K562 (cell line): ENCODE measurements around the gene PCBP3. TPM values are rescaled to one million over a fixed set of nuclear protein-coding genes. Genes with fewer than 3 reads are reported as not detected.

Experiments used
- ATAC-seq: fragments of 200-7000 bp; cut with Tn5 transposase; 3 replicates; pipeline ENCODE4 v1.9.1; 2020; ENCODE audit warnings: moderate library complexity
- BruUV-seq: library from RNA; stranded (reverse); fragments of 400-500 nt; replicated peaks from 2 replicates; lab custom pipeline; 2021; lab: Mats Ljungman, UMichigan
- CTCF ChIA-PET: fragments of 300-600 bp; formaldehyde crosslinking; extraction: SDS; loops from one replicate; lab custom pipeline; 2021; ENCODE audit warnings: low intra/inter-chr PET ratio; lab: Yijun Ruan, JAX
- POLR2A ChIA-PET: fragments of 300-600, 350-650 bp; sonication (Branson Sonifier 250); formaldehyde crosslinking; extraction: SDS; loops from one replicate; lab custom pipeline; 2021; ENCODE audit warnings: antibody characterized with exemption, inconsistent platforms; lab: Yijun Ruan, JAX
- DNase-seq, 4 experiments: peaks; one replicate each; pipeline versions ENCODE4 v3.0.0 to v3.0.0-alpha.2; 2011 to 2018; ENCODE audit warnings: low spot score in 3 of 4, mixed read lengths in 3 of 4; ENCODE audit errors: extremely low read depth in 1 of 4
- FAIRE-seq: peaks from 2 replicates; lab custom pipeline; 2011; peaks lifted over from hg19 to GRCh38; lab: Jason Lieb, UNC
- H2AFZ ChIP-seq: 2 replicates; pipeline ENCODE4 v1.6.0; 2011; ENCODE audit warnings: low read depth, low read length, control low read depth, inconsistent platforms
- H3K27ac ChIP-seq: fragments of 200-600 bp; 3 replicates; pipeline ENCODE4 v1.8.0; 2011; ENCODE audit warnings: low read depth, mild to moderate bottlenecking, control low read depth, inconsistent platforms, low read length, moderate library complexity, mixed read lengths; ENCODE audit errors: extremely low read depth
- H3K27me3 ChIP-seq, 2 experiments: fragments of 300-600 bp in 1 of 2; 2 replicates in 1 of 2; 3 replicates in 1 of 2; pipeline versions ENCODE4 v1.6.0 to v1.8.0; 2011; ENCODE audit warnings: inconsistent platforms in 2 of 2, low read length in 2 of 2, mild to moderate bottlenecking in 1 of 2, mixed read lengths in 1 of 2, moderate library complexity in 1 of 2; ENCODE audit not compliant: control insufficient read depth in 2 of 2, insufficient read depth in 2 of 2
- H3K36me3 ChIP-seq: fragments of 300-600 bp; 3 replicates; pipeline ENCODE4 v1.8.0; 2011; ENCODE audit warnings: mild to moderate bottlenecking, low read length, inconsistent platforms; ENCODE audit not compliant: control insufficient read depth, insufficient read depth
- H3K4me1 ChIP-seq, 2 experiments: fragments of 200-600 bp in 1 of 2; replicated peaks in 1 of 2; 2 replicates in 1 of 2; 3 replicates in 1 of 2; pipeline versions ENCODE4 v1.5.1 to v1.8.0; 2011; ENCODE audit warnings: inconsistent platforms in 2 of 2, low read length in 2 of 2, mild to moderate bottlenecking in 1 of 2, mixed read lengths in 1 of 2, moderate library complexity in 1 of 2; ENCODE audit not compliant: control insufficient read depth in 2 of 2, insufficient read depth in 2 of 2
- H3K4me2 ChIP-seq: 2 replicates; pipeline ENCODE4 v1.6.1; 2011; ENCODE audit warnings: low read length, control low read depth, inconsistent platforms, mixed read lengths; ENCODE audit not compliant: insufficient read depth
- H3K4me3 ChIP-seq: fragments of 200-600 bp; sonication (generic), shearing (Covaris generic); 2 replicates; pipeline ENCODE4 v1.5.1; 2016; ENCODE audit warnings: control low read depth, inconsistent platforms
- H3K79me2 ChIP-seq: fragments of 200-600 bp; 3 replicates; pipeline ENCODE4 v1.8.0; 2011; ENCODE audit warnings: low read length, inconsistent platforms; ENCODE audit not compliant: control insufficient read depth, insufficient read depth
- H3K9ac ChIP-seq, 2 experiments: 2 replicates each; pipeline versions ENCODE4 v1.6.0 to v1.6.1; 2011; ENCODE audit warnings: low read depth in 2 of 2, low read length in 2 of 2, control low read depth in 1 of 2, inconsistent platforms in 1 of 2, mild to moderate bottlenecking in 1 of 2, mixed read lengths in 1 of 2; ENCODE audit not compliant: insufficient read depth in 1 of 2
- H3K9me1 ChIP-seq: one replicate; pipeline ENCODE4 v1.6.0; 2011; ENCODE audit warnings: inconsistent platforms, mild to moderate bottlenecking, low read length, moderate library complexity; ENCODE audit not compliant: control insufficient read depth, insufficient read depth
- H3K9me3 ChIP-seq: replicated peaks from 2 replicates; pipeline ENCODE4 v1.5.1; 2011; ENCODE audit warnings: low read depth, low read length, inconsistent platforms; ENCODE audit not compliant: control insufficient read depth, insufficient read depth
- H4K20me1 ChIP-seq: replicated peaks from 2 replicates; pipeline ENCODE4 v1.6.1; 2011; ENCODE audit warnings: low read length, inconsistent platforms, mixed read lengths; ENCODE audit not compliant: control insufficient read depth, insufficient read depth
- CHD2 ChIP-seq: IDR thresholded peaks from 2 replicates; pipeline ENCODE4 v1.6.1; 2011; ENCODE audit warnings: low read depth, low read length
- FOXA3 ChIP-seq, 2 experiments: fragments of 450-650 bp in 1 of 2; sonication (generic) in 1 of 2; formaldehyde crosslinking; IDR thresholded peaks in 1 of 2; conservative IDR thresholded peaks in 1 of 2; 2 replicates each; pipeline versions ENCODE4 v1.4.0 to v1.8.0; 2020 to 2022; ENCODE audit warnings: mild to moderate bottlenecking in 2 of 2, missing genetic modification reagents in 1 of 2
- PBX2 ChIP-seq, 2 experiments: IDR thresholded peaks in 1 of 2; conservative IDR thresholded peaks in 1 of 2; 2 replicates each; pipeline ENCODE4 v1.6.1; 2016; ENCODE audit warnings: low read depth in 2 of 2, mild to moderate bottlenecking in 1 of 2, missing compliant biosample characterization in 1 of 2, missing genetic modification characterization in 1 of 2, moderate library complexity in 1 of 2
- POU5F1 ChIP-seq: fragments of 150-350 bp; IDR thresholded peaks from 2 replicates; pipeline ENCODE4 v1.6.1; 2014; ENCODE audit warnings: borderline replicate concordance, low read length, low read depth, mild to moderate bottlenecking; ENCODE audit not compliant: partially characterized antibody
- RCOR1 ChIP-seq, 2 experiments: IDR thresholded peaks; 2 replicates each; pipeline ENCODE4 v1.6.1; 2012; ENCODE audit warnings: low read depth in 2 of 2, low read length in 2 of 2, borderline replicate concordance in 1 of 2, improper control_type of control experiment in 1 of 2
- SLC30A9 ChIP-seq: fragments of 250-450 bp; sonication (Bioruptor Pico); IDR thresholded peaks from 2 replicates; pipeline ENCODE4 v1.8.0; 2022; ENCODE audit warnings: mild to moderate bottlenecking, moderate library complexity
- STAT5A ChIP-seq: IDR thresholded peaks from 2 replicates; pipeline ENCODE4 v1.6.1; 2012; ENCODE audit warnings: low read length, inconsistent platforms, borderline replicate concordance
- YY1 ChIP-seq, 3 experiments: IDR thresholded peaks; 2 replicates each; pipeline ENCODE4 v1.6.1; 2011; ENCODE audit warnings: low read length in 2 of 3, mild to moderate bottlenecking in 2 of 3, moderate library complexity in 2 of 3, borderline replicate concordance in 1 of 3, control low read depth in 1 of 3, low read depth in 1 of 3; ENCODE audit not compliant: insufficient read depth in 3 of 3, insufficient replicate concordance in 2 of 3, control insufficient read depth in 1 of 3, insufficient read length in 1 of 3; ENCODE audit errors: extremely low read depth in 1 of 3
- WGBS: fragments of 100-300 bp; shearing (Covaris generic); methylation state at CpG from one replicate; pipeline ENCODE4 v1.1.6; 2016; ENCODE audit warnings: low coverage, mixed read lengths; ENCODE audit not compliant: insufficient coverage; ENCODE audit errors: missing lambda C conversion rate; 5-methylcytosine and 5-hydroxymethylcytosine counted together
- in situ Hi-C: fragments of 300-500 bp; cut with MboI; formaldehyde crosslinking; loops from 4 replicates; pipeline ENCODE4 v1.15.0; 2018; ENCODE audit warnings: inconsistent platforms, mixed read lengths
- intact Hi-C: fragments of 100-400 bp; cut with micrococcal nuclease; formaldehyde crosslinking; loops from 2 replicates; pipeline ENCODE4 v1.14.2; 2022
- polyA plus RNA-seq, 8 experiments: library from polyadenylated mRNA; depleted of rRNA in 4 of 8; stranded (reverse) in 5 of 8; unstranded in 3 of 8; fragments of >200 nt; fragmentation: Nextera tagmentation in 2 of 8; fragmentation: Illumina TruSeq in 1 of 8; extraction: Ambion mirVana in 2 of 8; extraction: Trizol in 1 of 8; gene quantifications; 2 replicates each; pipeline versions ENCODE4 v1.2.1 to v1.2.3, GENCODE V29; 2011 to 2014; ENCODE audit warnings: inconsistent platforms in 1 of 8, missing spikeins in 1 of 8
- total RNA-seq, 7 experiments: library from RNA; depleted of rRNA in 6 of 7; stranded (reverse); fragments of >200 nt in 6 of 7; fragmentation: Illumina TruSeq in 2 of 7; extraction: Trizol in 2 of 7; gene quantifications; 2 replicates each; pipeline versions ENCODE4 v1.2.1 to v1.2.3, GENCODE V29; 2011 to 2021; ENCODE audit warnings: low replicate concordance in 1 of 7
- TF ChIP-seq, protein P1 (sequence below): fragments of 250-450 bp; sonication (Bioruptor Pico); IDR thresholded peaks from 2 replicates; pipeline ENCODE4 v1.4.0; 2020; ENCODE audit warnings: mild to moderate bottlenecking, moderate library complexity
- TF ChIP-seq, protein P2 (sequence below): fragments of 450-650 bp; conservative IDR thresholded peaks from 2 replicates; pipeline ENCODE4 v1.6.1; 2016; ENCODE audit warnings: missing genetic modification characterization, low read depth, mild to moderate bottlenecking, missing compliant biosample characterization, moderate library complexity

PCBP3 gene
- total and polyA plus RNA-seq, 9 of the 15 experiments (the other 6 are each of a cell fraction or from before 2014, with no cell fraction given): 0.18 TPM; not detected in 8

DNA sequence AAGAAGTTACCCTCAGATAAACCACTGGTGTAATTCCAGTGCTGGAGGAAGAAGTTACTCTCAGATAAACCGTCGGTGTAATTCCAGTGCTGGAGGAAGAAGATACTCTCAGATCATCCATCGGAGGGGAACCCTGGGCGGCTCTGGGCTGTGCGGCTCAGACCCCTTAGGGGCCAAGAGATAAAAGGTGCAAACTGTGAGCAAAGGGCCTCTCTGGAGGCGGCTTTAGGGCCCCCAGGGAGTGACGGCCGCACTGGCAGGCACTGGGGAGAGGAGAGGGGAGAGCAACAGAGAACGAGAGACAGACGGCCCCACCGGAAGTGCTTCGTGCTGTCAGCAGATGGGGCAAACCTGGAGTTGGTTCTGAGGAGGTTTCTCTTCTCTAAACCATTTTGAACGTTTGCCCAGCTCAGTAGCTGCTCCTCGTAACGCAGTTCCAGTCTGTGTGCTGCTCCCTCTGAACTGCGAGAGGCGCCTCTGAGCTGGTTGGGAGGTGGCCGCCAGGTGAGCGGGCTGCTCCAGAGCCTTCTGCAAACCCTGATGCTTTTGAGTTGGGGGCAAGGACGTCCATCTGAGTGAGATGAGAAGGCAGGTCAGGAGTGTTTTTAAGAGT is 275.4 kb downstream of the PCBP3 start:
- Histone ChIP-seq H3K9ac (no peak overlapping the region), H3K36me3 (no peaks in the 10 kb centered on the region)
- no peak for DNase-seq

More for the DNA sequence above, 275.4 kb downstream of the PCBP3 start:
- H3K27me3 ChIP-seq: peaks cover 29 to 63% of the 10 kb centered on the region in 2 experiments; a peak in 3 of 5 replicates
- H3K27ac ChIP-seq: no peak overlapping the region
- H3K4me3 ChIP-seq: no peak overlapping the region
- POLR2A ChIA-PET: no interaction called here
- WGBS: under 1% methylated on average over 20 of the region's 20 CpGs
- no peaks in the 10 kb centered on the region for H3K9me1 ChIP-seq
- no peak for ATAC-seq
- BruUV-seq: no TSS peak
- CTCF ChIA-PET: no interaction called here
- H4K20me1 ChIP-seq: peaks cover 3% of the 10 kb centered on the region; the same call in 1 of the 2 replicates
- no peak overlapping the region for H3K4me2 ChIP-seq
- intact Hi-C loops: no loop called here
- peaks cover 0 to 12% of the 10 kb centered on the region in 2 experiments; a peak in 3 of 5 replicates for H3K4me1 ChIP-seq
- H3K9me3 ChIP-seq: peaks cover under 1% of the 10 kb centered on the region; the same call in 1 of the 2 replicates
- no peaks in the 10 kb centered on the region for H3K79me2 ChIP-seq
- FAIRE-seq: no peak
- in situ Hi-C loops: no loop called here
- TF ChIP-seq, protein P1, sequence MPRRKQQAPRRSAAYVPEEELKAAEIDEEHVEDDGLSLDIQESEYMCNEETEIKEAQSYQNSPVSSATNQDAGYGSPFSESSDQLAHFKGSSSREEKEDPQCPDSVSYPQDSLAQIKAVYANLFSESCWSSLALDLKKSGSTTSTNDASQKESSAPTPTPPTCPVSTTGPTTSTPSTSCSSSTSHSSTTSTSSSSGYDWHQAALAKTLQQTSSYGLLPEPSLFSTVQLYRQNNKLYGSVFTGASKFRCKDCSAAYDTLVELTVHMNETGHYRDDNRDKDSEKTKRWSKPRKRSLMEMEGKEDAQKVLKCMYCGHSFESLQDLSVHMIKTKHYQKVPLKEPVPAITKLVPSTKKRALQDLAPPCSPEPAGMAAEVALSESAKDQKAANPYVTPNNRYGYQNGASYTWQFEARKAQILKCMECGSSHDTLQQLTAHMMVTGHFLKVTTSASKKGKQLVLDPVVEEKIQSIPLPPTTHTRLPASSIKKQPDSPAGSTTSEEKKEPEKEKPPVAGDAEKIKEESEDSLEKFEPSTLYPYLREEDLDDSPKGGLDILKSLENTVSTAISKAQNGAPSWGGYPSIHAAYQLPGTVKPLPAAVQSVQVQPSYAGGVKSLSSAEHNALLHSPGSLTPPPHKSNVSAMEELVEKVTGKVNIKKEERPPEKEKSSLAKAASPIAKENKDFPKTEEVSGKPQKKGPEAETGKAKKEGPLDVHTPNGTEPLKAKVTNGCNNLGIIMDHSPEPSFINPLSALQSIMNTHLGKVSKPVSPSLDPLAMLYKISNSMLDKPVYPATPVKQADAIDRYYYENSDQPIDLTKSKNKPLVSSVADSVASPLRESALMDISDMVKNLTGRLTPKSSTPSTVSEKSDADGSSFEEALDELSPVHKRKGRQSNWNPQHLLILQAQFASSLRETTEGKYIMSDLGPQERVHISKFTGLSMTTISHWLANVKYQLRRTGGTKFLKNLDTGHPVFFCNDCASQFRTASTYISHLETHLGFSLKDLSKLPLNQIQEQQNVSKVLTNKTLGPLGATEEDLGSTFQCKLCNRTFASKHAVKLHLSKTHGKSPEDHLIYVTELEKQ (CRISPR knock-in tag): no peak
- TF ChIP-seq PBX2 (CRISPR knock-in tag; IDR thresholded peaks at IDR 0.05; ENCODE audit: low read depth) (no peak), PBX2 (tag; conservative IDR thresholded peaks at IDR 0.05; ENCODE audit: low read depth) (no peak), CHD2 (no peak), SLC30A9 (CRISPR knock-in tag) (no peak), FOXA3 (CRISPR knock-in tag; conservative IDR thresholded peaks at IDR 0.05 in 1 of 2, IDR thresholded peaks at IDR 0.05 in 1 of 2) (no peak), RCOR1 (IDR thresholded peaks at IDR 0.05; ENCODE audit: borderline replicate concordance in 1 of 2, low read depth in 2 of 2, low read length in 2 of 2) (no peak), STAT5A (no peak), YY1 (IDR thresholded peaks at IDR 0.05; ENCODE audit: borderline replicate concordance in 1 of 3, control insufficient read depth in 1 of 3, extremely low read depth in 1 of 3, insufficient read depth in 3 of 3, insufficient read length in 1 of 3, insufficient replicate concordance in 2 of 3, low read depth in 1 of 3, low read length in 2 of 3) (no peak), POU5F1 (no peak)
- TF ChIP-seq, protein P2, sequence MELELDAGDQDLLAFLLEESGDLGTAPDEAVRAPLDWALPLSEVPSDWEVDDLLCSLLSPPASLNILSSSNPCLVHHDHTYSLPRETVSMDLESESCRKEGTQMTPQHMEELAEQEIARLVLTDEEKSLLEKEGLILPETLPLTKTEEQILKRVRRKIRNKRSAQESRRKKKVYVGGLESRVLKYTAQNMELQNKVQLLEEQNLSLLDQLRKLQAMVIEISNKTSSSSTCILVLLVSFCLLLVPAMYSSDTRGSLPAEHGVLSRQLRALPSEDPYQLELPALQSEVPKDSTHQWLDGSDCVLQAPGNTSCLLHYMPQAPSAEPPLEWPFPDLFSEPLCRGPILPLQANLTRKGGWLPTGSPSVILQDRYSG: no peak
- no peak overlapping the region for H2AFZ ChIP-seq
